Kidney tubule cell (primary cell): ENCODE results near the gene EDDM13.
"Not testable (repeated sequence)": the region's sequence is repeated elsewhere in the genome, so short reads cannot be mapped to it uniquely, and the experiment has no call there.

Source experiments
- DNase-seq: peaks from one replicate; pipeline ENCODE4 v3.0.0-alpha.2; 2018; ENCODE audit warnings: low spot score

EDDM13 gene

GRCh38 chr19:56272161-56272798 is at the start of gene EDDM13:
Gene EDDM13, plus strand, starts transcription at chr19:56272748. Its CDS starts 87 bp downstream, at chr19:56272835.
- no peak for DNase-seq

- no peak for DNase-seq
Measured at GRCh38 chr19:56222901-56223300, 49.6 kb upstream of the EDDM13 start.

- DNase-seq, result no peak
Measured at GRCh38 chr19:56223481-56223880, 49.1 kb upstream of the EDDM13 start.

- peak; percentile 29 for DNase-seq
Measured at GRCh38 chr19:56245121-56245740, 27.3 kb upstream of the EDDM13 start.

- not testable (repeated sequence) for DNase-seq
Measured at GRCh38 chr19:56245764-56246163, 26.8 kb upstream of the EDDM13 start.

GRCh38 chr19:56248736-56249338 is 23.7 kb upstream of the EDDM13 start:
- DNase-seq, result not testable (repeated sequence)

GRCh38 chr19:56252699-56253422 is 19.7 kb upstream of the EDDM13 start:
- peak; percentile 76 for DNase-seq

GRCh38 chr19:56253737-56254136 is 18.8 kb upstream of the EDDM13 start:
- peak; percentile 59 for DNase-seq

GRCh38 chr19:56258272-56258671 is 14.3 kb upstream of the EDDM13 start:
- DNase-seq, result no peak

- DNase-seq, result peak; percentile 22
Measured at GRCh38 chr19:56261145-56261544, 11.4 kb upstream of the EDDM13 start.

GRCh38 chr19:56261932-56262331 is 10.6 kb upstream of the EDDM13 start:
- DNase-seq, result not testable (repeated sequence)

- DNase-seq, result no peak
Measured at GRCh38 chr19:56263319-56263718, 9.2 kb upstream of the EDDM13 start.

GRCh38 chr19:56266051-56266450 is 6.5 kb upstream of the EDDM13 start:
- no peak for DNase-seq

GRCh38 chr19:56269348-56269747 is 3.2 kb upstream of the EDDM13 start:
- DNase-seq, result no peak

- no peak for DNase-seq
Measured at GRCh38 chr19:56270676-56271075, 1.9 kb upstream of the EDDM13 start.

- DNase-seq, result no peak
Measured at GRCh38 chr19:56271151-56271550, 1.4 kb upstream of the EDDM13 start.

- DNase-seq, result peak; percentile 70
Measured at GRCh38 chr19:56273563-56274117, 1.1 kb downstream of the EDDM13 start.

GRCh38 chr19:56282809-56283208 is 10.3 kb downstream of the EDDM13 start:
- DNase-seq, result no peak

GRCh38 chr19:56284746-56285145 is 12.2 kb downstream of the EDDM13 start:
- no peak for DNase-seq

- no peak for DNase-seq
Measured at GRCh38 chr19:56290104-56290503, 17.6 kb downstream of the EDDM13 start.

- DNase-seq, result peak; percentile 2
Measured at GRCh38 chr19:56291867-56292266, 19.3 kb downstream of the EDDM13 start.

- peak; percentile 47 for DNase-seq
Measured at GRCh38 chr19:56294549-56294948, 22.0 kb downstream of the EDDM13 start.
